GM15510 (cell line): ENCODE results near the gene F7.

ENCODE experiments used
- POLR2A ChIP-seq: IDR thresholded peaks from 3 replicates; pipeline ENCODE4 v1.6.1; 2011; ENCODE audit warnings: borderline replicate concordance; ENCODE audit not compliant: insufficient read length; ENCODE audit errors: extremely low read depth

The F7 gene

GRCh38 chr13:113167155-113167554 lies 61.6 kb downstream of the F7 start:
- TF ChIP-seq POLR2A, result no peak

- no peak for TF ChIP-seq POLR2A
These were observed 62.0 kb downstream of the F7 start for GRCh38 chr13:113167575-113167974.

- TF ChIP-seq POLR2A, result no peak
These were observed 62.6 kb downstream of the F7 start for GRCh38 chr13:113168211-113168610.

GRCh38 chr13:113169277-113170272 lies 64.0 kb downstream of the F7 start:
- TF ChIP-seq POLR2A, result no peak
